NAMALWA (cell line): ENCODE data around the gene TRIM47.
A peak's percentile ranks its signal among the peaks of the same experiment; 100 is the strongest.

Source experiments
- DNase-seq: peaks from one replicate; pipeline ENCODE4 v3.0.0-alpha.2; 2015; ENCODE audit warnings: low spot score

TRIM47 gene

DNA sequence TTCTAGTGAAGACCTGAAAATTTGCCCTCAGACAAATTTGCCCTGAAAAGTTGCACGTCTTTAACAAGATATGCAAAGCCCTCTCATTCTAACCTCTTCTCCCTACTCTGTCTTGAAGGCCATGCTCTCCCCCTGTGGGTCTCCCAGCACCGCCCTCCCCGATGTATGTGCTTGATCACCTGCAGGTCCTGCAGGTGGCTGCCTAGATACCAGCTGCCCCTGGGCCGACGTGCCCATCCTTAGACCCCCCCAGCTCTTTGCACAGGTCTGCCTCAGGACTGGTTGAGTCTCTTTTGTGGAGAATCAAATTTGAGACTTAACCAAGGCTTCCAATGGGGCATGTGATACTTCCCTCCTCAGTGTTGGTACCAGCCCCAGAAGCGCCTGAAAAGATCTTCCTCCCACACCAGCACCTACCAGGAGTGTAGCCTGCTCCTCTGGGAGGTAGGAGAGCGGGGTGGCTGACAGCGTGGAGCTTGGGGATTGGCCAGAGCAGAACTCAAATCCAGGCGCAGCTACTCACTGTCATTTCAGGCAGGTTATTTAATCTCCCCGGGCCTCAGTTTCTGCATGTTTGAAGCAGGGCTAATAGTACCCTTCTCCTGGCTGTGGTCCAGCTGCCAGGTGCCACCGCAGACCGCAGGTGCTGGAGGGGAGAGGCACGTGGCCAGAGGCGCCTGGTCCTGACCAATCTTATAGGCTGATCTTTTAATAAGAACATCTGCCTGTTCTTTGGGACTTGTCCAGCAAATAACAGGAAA, 30.9 kb upstream of the TRIM47 start:
- DNase-seq, result peak; percentile 55

DNA sequence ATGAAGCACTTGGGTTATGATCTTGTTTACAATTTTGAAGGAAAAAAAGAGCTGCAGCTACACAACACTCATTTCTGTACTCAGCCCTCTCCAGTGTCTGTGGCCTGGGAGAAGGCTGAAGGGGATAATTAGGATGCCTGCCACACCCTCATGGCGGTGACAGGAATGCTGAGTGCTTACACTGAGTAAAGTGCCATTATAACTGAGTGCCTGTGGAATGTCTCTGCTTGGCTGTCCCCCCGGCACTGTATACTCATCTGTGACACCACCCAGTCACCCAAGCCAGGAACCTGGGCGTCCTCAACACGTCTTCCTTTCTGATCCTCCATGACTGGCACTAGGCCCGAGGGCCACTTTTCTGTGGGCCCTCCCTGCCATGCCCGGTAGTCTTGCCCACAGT, 29.8 kb upstream of the TRIM47 start:
- no peak for DNase-seq

- peak; percentile 31 for DNase-seq
These were observed 27.9 kb upstream of the TRIM47 start for GRCh38 chr17:75906143-75906884.

DNA sequence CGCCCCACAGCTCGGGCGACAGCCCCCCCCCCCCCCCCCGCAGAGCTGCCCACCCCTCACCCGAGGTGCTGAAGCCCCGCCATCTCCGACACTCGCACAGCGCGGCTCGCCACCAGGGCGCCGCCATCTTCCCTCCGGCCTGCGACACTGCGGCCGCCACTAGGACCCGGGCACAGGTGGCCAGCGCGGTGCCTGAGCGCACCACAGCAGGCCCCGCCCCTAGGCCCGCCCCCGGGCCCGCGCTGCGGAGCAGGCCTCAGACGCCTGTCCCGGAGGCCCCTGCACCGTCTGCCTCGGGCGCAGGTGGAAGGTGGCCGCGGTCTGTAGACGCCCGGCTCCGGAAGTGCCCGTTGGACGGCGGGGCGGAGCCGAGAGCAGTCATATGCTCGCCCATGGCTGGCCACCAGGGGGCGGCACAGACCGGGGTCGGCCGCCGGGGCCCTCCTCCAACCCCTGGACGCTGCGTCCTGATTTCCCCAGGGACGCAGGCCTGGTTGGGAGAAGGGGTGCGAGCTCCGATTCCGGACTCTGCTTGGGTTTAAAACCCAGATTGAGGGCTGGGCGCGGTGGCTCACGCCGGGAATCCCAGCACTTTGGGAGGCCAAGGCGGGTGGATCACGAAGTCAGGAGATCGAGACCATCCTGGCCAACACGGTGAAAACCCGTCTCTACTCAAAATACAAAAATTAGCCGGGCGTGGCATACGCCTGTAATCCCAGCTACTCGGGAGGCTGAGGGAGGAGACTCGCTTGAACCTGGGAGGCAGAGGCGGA, 26.6 kb upstream of the TRIM47 start, which contains the start of gene MRPL38:
Gene MRPL38, minus strand, starts transcription at position 136 of the 773 bp plus-strand sequence. Its CDS starts 9 bp downstream, at position 127.
- peak; percentile 97 for DNase-seq

DNA sequence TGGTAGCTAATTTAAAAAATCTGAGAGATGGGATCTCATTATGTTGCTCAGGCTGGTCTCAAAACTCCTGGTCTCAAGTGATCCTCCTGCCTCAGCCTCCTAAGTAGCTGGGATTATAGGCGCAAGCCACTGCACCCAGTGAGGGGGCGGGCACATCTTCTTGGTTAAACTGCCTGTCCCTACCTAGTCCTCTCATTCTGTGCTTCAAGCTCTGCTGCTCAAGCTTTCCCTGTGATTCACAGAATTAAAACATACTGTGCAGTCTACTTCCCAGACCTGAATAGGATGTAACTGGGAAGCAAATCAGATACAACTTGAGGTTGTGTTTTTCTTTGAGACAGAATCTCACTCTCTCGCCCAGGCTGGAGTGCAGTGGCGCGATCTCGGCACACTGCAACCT, 24.0 kb upstream of the TRIM47 start:
- DNase-seq, result no peak

DNA sequence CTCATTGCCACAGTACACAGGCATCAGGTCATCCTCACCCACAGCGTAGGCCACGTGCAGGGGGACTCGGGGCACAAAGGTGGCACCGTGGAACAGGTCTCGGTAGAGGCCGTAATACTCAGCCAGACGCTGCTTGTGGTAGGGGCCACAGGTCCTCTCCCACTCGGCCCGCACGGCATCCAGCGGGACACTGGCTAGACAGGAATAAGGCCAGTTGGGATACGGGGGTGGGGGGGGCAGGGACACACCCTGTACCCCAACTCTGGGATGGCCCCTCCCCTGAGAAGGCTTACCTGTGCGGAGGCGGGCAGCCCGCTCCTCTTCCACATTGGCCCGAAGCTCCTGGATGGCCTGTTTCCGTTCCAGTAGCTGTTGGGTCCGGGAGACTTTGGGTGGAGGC, 23.3 kb upstream of the TRIM47 start:
- no peak for DNase-seq

- DNase-seq, result no peak
These were observed 22.5 kb upstream of the TRIM47 start for GRCh38 chr17:75900691-75901533.

- no peak for DNase-seq
These were observed 21.5 kb upstream of the TRIM47 start for GRCh38 chr17:75899767-75900468.

DNA sequence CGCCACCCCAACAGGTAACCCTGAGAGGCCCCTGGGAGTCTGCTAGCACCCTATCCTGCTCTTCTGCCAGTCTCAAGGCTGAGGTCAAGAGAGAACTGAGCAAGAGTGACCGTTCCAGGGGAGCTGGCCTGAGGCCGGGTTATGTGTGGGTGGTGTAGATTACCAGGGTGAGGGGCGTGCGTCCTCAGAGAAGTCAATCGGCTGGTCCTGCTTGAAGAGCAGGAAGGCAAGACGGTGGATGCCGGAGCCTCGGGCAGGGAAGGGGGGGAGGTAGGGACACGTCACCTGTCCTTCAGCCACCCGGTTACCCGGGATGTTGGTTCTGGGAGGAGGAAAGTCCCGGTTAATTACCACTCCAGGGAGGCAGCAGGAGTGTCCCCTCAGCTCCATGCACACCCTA, 21.0 kb upstream of the TRIM47 start:
- DNase-seq, result no peak

GRCh38 chr17:75898791-75899190, 20.4 kb upstream of the TRIM47 start:
- DNase-seq, result no peak

- DNase-seq, result no peak
These were observed 19.7 kb upstream of the TRIM47 start for GRCh38 chr17:75898065-75898464.

- DNase-seq, result no peak
These were observed 19.0 kb upstream of the TRIM47 start for GRCh38 chr17:75897160-75898019.

DNA sequence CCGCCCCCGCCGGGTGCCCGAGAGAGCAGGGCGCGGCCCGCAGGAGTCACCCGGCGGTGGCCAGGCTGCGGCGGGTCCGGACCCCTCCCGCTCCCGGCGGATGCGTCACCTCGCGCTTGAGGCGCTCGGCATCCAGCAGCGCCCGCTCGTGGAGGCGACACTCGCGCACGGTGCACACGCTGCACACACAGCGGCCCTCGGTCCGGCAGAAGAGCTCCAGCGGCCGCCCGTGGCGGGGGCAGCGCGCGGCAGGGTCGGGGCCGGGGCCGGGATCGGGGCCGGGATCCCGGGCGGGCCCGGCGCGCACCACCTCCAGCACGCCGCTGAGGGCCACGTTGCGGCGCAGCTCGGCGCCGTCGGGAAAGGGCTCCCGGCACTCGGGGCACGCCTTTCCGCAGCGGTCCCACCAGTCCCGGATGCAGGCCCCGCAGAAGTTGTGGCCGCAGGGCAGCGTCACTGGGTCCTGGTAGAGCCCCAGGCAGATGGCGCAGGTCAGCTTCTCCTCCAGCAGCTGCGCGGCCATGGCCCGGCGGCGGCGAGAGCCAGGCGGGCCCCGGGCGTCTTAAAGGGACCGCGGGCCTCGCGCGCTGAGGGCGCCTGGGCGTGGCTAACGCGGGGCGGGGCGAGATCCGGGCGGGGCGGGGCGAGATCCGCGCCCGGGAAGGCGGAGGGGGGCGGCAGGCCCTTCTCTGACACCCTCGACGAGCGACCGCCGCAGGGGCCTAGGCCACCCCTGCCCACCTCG, 18.2 kb upstream of the TRIM47 start, which contains the start of gene TRIM65:
Gene TRIM65, minus strand, starts transcription at position 537 of the 745 bp plus-strand sequence. Its CDS starts 14 bp downstream, at position 523.
- peak; percentile 78 for DNase-seq

GRCh38 chr17:75895370-75896155, 17.2 kb upstream of the TRIM47 start:
- DNase-seq, result peak; percentile 35

DNA sequence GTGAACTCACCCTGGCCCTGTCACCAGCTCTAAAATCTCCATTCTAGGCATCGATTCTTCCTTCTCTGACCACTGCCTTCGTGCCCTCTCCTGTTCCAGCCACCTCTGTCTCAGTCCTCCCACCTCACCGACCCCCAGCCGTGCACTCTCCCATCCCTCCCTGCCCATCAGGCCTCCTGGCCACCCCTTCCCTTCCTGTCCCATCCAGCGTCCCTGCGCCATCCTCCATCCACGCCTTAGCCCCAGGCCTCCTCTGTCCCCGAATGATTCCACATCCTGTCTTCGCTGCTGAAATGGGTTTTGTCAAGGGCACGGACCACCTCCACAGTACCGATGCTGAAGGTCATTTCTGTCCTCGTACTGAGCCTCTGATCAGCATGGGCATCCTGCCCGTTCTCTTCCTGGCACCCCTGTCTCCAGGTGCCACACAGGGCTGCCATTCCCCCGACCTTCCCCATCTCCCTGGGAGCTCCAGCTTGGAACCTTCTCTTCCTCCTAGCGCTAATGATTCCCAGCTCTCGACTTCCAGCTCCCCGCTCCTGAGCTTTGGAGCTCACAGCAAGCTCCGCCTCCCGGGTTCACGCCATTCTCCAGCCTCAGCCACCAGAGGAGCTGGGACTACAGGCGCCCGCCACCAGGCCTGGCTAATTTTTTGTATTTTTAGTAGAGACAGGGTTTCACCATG, 15.8 kb upstream of the TRIM47 start:
- DNase-seq, result no peak

DNA sequence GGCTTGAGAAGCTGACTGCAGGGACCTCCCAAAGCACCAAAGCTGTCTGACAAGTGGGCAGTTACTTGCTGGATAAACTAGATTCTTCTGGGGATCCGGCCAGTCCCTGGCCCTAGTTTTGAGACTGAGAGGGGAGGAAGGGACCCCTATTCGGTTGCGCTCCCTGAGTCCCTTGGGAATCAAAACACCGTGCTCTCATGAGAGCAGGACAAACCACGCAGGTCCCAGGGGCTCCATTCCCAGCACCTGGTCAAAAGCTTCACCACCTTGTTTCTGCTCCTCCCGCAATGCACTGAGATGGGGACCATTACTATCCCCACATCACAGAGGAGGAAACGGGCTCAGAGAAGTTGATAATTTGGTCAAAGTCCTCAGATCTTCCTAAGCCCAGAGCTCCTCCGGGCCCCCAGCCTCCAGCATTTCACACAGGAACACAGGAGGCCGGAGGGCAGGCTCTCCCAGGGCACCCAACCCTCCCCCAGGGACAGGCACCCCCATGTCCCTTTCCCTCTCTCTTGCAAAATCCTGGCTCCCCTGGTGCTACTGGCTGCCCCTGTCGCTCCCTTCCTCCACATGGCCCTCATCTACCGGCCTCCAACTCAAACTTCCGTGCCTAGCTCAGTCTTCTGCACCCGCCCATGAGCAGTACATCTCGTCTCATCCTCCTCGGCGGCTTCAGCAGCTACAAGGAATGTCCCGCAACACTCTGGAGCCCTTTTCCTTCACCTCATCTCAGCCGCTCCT, 15.1 kb upstream of the TRIM47 start:
- no peak for DNase-seq
